ENCODE data around the gene MRPL54.

GRCh38 chr19:3723883-3724282 is 38.6 kb upstream of the MRPL54 start:
- TF ChIP-seq, protein P1, sequence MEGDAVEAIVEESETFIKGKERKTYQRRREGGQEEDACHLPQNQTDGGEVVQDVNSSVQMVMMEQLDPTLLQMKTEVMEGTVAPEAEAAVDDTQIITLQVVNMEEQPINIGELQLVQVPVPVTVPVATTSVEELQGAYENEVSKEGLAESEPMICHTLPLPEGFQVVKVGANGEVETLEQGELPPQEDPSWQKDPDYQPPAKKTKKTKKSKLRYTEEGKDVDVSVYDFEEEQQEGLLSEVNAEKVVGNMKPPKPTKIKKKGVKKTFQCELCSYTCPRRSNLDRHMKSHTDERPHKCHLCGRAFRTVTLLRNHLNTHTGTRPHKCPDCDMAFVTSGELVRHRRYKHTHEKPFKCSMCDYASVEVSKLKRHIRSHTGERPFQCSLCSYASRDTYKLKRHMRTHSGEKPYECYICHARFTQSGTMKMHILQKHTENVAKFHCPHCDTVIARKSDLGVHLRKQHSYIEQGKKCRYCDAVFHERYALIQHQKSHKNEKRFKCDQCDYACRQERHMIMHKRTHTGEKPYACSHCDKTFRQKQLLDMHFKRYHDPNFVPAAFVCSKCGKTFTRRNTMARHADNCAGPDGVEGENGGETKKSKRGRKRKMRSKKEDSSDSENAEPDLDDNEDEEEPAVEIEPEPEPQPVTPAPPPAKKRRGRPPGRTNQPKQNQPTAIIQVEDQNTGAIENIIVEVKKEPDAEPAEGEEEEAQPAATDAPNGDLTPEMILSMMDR (IDR thresholded peaks at IDR 0.05 in 4 of 5, conservative IDR thresholded peaks at IDR 0.05 in 1 of 5), result no peak
- no peak for TF ChIP-seq POLR2A (IDR thresholded peaks at IDR 0.05)
